Sigmoid colon (tissue), 4 donors: ENCODE results near the gene C19orf12.
"Not testable (repeated sequence)": the region's sequence is repeated elsewhere in the genome, so short reads cannot be mapped to it uniquely, and the experiment has no call there.

Source experiments
- CTCF ChIP-seq, 4 experiments: fragments of 450-650 bp in 3 of 4; fragments of 200-600 bp in 1 of 4; IDR thresholded peaks; one replicate each; pipeline ENCODE4 v1.5.1; 2016 to 2019; ENCODE audit warnings: antibody characterized with exemption in 4 of 4, mild to moderate bottlenecking in 3 of 4, moderate library complexity in 2 of 4
- POLR2A ChIP-seq, 2 donors: fragments of 450-650 bp; IDR thresholded peaks; one replicate each; pipeline ENCODE4 v1.6.1; 2016; ENCODE audit warnings: antibody characterized with exemption in 2 of 2, mild to moderate bottlenecking in 2 of 2, moderate library complexity in 2 of 2
- POLR2AphosphoS5 ChIP-seq, 4 donors: sonication (generic); formaldehyde crosslinking; IDR thresholded peaks; one replicate each; pipeline ENCODE4 v1.6.1; 2017; ENCODE audit warnings: antibody characterized with exemption in 4 of 4

GRCh38 chr19:29709440-29709798 lies 5.6 kb downstream of the C19orf12 start:
- TF ChIP-seq POLR2AphosphoS5, CTCF, POLR2A (IDR thresholded peaks at IDR 0.05): not testable (repeated sequence)
